OCI-LY7 (cell line): ENCODE results near the gene TLX3. TPM values are rescaled to one million over a fixed set of nuclear protein-coding genes. Genes with fewer than 3 reads are reported as not detected.

Experiments used
- BruUV-seq: library from RNA; stranded (reverse); fragments of 400-500 nt; replicated peaks from 2 replicates; lab custom pipeline; 2021; lab: Mats Ljungman, UMichigan
- CTCF ChIA-PET: fragments of 300-600 bp; sonication (Branson Sonifier 250); formaldehyde crosslinking; loops from one replicate; lab custom pipeline; 2022; ENCODE audit warnings: antibody characterized with exemption; ENCODE audit not compliant: unreplicated experiment; lab: Charles Lee
- POLR2A ChIA-PET: fragments of 300-600 bp; sonication (Branson Sonifier 250); formaldehyde crosslinking; loops from one replicate; lab custom pipeline; 2022; ENCODE audit warnings: antibody characterized with exemption; lab: Charles Lee
- DNase-seq: peaks from one replicate; pipeline ENCODE4 v3.0.0-alpha.2; 2015; ENCODE audit warnings: low spot score
- H2AFZ ChIP-seq: fragments of 200-600 bp; sonication (generic), shearing (Covaris generic); 2 replicates; pipeline ENCODE4 v1.6.1; 2014; ENCODE audit warnings: mild to moderate bottlenecking, antibody characterized with exemption, low read length, moderate library complexity
- H3K27ac ChIP-seq: fragments of 200-600 bp; sonication (generic); 2 replicates; pipeline ENCODE4 v1.5.1; 2014; ENCODE audit warnings: mixed run types, low read depth, mild to moderate bottlenecking, moderate library complexity, low read length, inconsistent platforms; ENCODE audit not compliant: poor library complexity, severe bottlenecking
- H3K36me3 ChIP-seq: fragments of 200-600 bp; sonication (generic); 2 replicates; pipeline ENCODE4 v1.6.1; 2014; ENCODE audit warnings: mild to moderate bottlenecking, antibody characterized with exemption, low read length, moderate library complexity, mixed read lengths; ENCODE audit not compliant: insufficient read depth
- H3K4me1 ChIP-seq: fragments of 200-600 bp; sonication (generic); 2 replicates; pipeline ENCODE4 v1.5.1; 2014; ENCODE audit warnings: mild to moderate bottlenecking, low read length; ENCODE audit not compliant: insufficient read depth, poor library complexity, severe bottlenecking
- H3K4me2 ChIP-seq: fragments of 200-600 bp; sonication (generic); 2 replicates; pipeline ENCODE4 v1.6.1; 2014; ENCODE audit warnings: mild to moderate bottlenecking, low read length
- H3K4me3 ChIP-seq: fragments of 200-600 bp; sonication (generic); 2 replicates; pipeline ENCODE4 v1.5.1; 2014; ENCODE audit warnings: mild to moderate bottlenecking, low read depth, low read length; ENCODE audit not compliant: poor library complexity, severe bottlenecking
- H3K79me2 ChIP-seq: fragments of 200-600 bp; sonication (generic); 2 replicates; pipeline ENCODE4 v1.6.1; 2016; ENCODE audit warnings: low read depth, mild to moderate bottlenecking, low read length, moderate library complexity, mixed read lengths; ENCODE audit not compliant: insufficient read depth
- H3K9me2 ChIP-seq: fragments of 200-600 bp; sonication (generic); 2 replicates; pipeline ENCODE4 v1.6.1; 2016; ENCODE audit warnings: mild to moderate bottlenecking, low read length, mixed read lengths; ENCODE audit not compliant: insufficient read depth
- H3K9me3 ChIP-seq: fragments of 200-600 bp; sonication (generic); 2 replicates; pipeline ENCODE4 v1.6.1; 2014; ENCODE audit warnings: mild to moderate bottlenecking, mixed run types, low read length, mixed read lengths
- H4K20me1 ChIP-seq: fragments of 200-600 bp; sonication (generic); 2 replicates; pipeline ENCODE4 v1.6.1; 2014; ENCODE audit warnings: mild to moderate bottlenecking, antibody characterized with exemption, low read length, moderate library complexity, mixed read lengths; ENCODE audit not compliant: insufficient read depth
- EZH2phosphoT487 ChIP-seq: fragments of 200-600 bp; sonication (generic); IDR thresholded peaks from 2 replicates; pipeline ENCODE4 v1.6.1; 2018; ENCODE audit warnings: low read depth, borderline replicate concordance, mild to moderate bottlenecking, mixed run types, antibody characterized with exemption, low read length, moderate library complexity, mixed read lengths
- intact Hi-C: fragments of 100-400 bp; cut with micrococcal nuclease; formaldehyde crosslinking; loops from one replicate; pipeline ENCODE4 v1.10.0; 2022; ENCODE audit not compliant: unreplicated experiment
- total RNA-seq, 2 experiments: library from RNA; depleted of rRNA in 1 of 2; stranded (reverse); fragments of >200 nt in 1 of 2; shearing (Covaris generic) in 1 of 2; gene quantifications; 2 replicates each; pipeline ENCODE4 v1.2.3, GENCODE V29; 2014 to 2022
- TF ChIP-seq, protein P1 (sequence below): fragments of 200-600 bp; sonication (generic); conservative IDR thresholded peaks from 2 replicates; pipeline ENCODE4 v1.5.1; 2014; ENCODE audit warnings: mild to moderate bottlenecking, antibody characterized with exemption, low read length, moderate library complexity, mixed read lengths

TLX3 gene
- total RNA-seq, 2 experiments from 2014 or later, result not detected

- Histone ChIP-seq H4K20me1 (no peaks in the 10 kb centered on the region), H3K4me1 (no peaks in the 10 kb centered on the region), H3K36me3 (no peaks in the 10 kb centered on the region), H3K9me2 (no peaks in the 10 kb centered on the region), H3K79me2 (no peaks in the 10 kb centered on the region), H2AFZ (no peak overlapping the region), H3K4me3 (no peak overlapping the region), H3K9me3 (no peaks in the 10 kb centered on the region), H3K27ac (no peak overlapping the region), H3K4me2 (no peak overlapping the region)
- no peak for DNase-seq
- TF ChIP-seq EZH2phosphoT487, result no peak
- TF ChIP-seq, protein P1, sequence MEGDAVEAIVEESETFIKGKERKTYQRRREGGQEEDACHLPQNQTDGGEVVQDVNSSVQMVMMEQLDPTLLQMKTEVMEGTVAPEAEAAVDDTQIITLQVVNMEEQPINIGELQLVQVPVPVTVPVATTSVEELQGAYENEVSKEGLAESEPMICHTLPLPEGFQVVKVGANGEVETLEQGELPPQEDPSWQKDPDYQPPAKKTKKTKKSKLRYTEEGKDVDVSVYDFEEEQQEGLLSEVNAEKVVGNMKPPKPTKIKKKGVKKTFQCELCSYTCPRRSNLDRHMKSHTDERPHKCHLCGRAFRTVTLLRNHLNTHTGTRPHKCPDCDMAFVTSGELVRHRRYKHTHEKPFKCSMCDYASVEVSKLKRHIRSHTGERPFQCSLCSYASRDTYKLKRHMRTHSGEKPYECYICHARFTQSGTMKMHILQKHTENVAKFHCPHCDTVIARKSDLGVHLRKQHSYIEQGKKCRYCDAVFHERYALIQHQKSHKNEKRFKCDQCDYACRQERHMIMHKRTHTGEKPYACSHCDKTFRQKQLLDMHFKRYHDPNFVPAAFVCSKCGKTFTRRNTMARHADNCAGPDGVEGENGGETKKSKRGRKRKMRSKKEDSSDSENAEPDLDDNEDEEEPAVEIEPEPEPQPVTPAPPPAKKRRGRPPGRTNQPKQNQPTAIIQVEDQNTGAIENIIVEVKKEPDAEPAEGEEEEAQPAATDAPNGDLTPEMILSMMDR, result no peak
- POLR2A ChIA-PET, result interaction anchor here (0.6 kb wide), 1 partner anchor 49 kb away, joined by 3 read pairs; no protein-coding TSS in a partner anchor
- CTCF ChIA-PET, result no interaction called here
- no TSS peak for BruUV-seq
- intact Hi-C loops, result no loop called here
These were observed 9.8 kb upstream of the TLX3 start for GRCh38 chr5:171299228-171299627.

- ChIA-PET POLR2A (interaction anchor here (0.7 kb wide), 1 partner anchor 18 kb away, joined by 3 read pairs; no protein-coding TSS in a partner anchor), CTCF (no interaction called here)
- Histone ChIP-seq H3K9me2 (no peaks in the 10 kb centered on the region), H3K4me2 (no peak overlapping the region), H3K4me1 (no peaks in the 10 kb centered on the region), H2AFZ (no peak overlapping the region), H3K36me3 (no peaks in the 10 kb centered on the region), H3K27ac (no peak overlapping the region), H3K79me2 (no peaks in the 10 kb centered on the region), H3K4me3 (no peak overlapping the region), H4K20me1 (no peaks in the 10 kb centered on the region), H3K9me3 (no peaks in the 10 kb centered on the region)
- BruUV-seq, result no TSS peak
- intact Hi-C loops, result no loop called here
- TF ChIP-seq, protein P1, result no peak
- TF ChIP-seq EZH2phosphoT487, result no peak
- no peak for DNase-seq
These were observed 9.2 kb upstream of the TLX3 start for GRCh38 chr5:171299851-171300250.

DNA sequence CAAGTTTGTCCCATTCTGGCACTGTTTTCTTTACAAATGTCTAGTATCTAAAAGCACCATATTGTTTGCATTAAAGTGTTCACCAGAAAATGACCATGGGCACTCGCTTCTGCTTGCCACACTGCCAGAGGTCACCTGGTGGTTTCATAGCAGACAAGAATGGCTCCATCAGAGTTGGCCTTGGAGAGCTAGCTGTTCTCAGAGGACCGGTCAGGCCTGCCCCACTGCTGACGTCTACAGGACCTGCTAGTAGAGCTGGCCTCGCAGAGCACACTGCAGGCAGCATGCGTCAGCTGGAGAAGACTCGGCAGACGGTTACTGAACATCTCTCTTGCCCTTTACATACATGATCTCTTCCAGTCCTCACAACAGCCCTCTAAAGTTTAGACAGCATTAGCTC lies 8.7 kb upstream of the TLX3 start:
- CTCF ChIA-PET, result no interaction called here

More for the DNA sequence above, 8.7 kb upstream of the TLX3 start:
- no peak for DNase-seq
- H3K9me3 ChIP-seq, result no peaks in the 10 kb centered on the region
- no peak overlapping the region for H3K4me2 ChIP-seq
- H3K4me3 ChIP-seq, result no peak overlapping the region
- H3K4me1 ChIP-seq, result no peaks in the 10 kb centered on the region
- H3K27ac ChIP-seq, result no peak overlapping the region
- no peak overlapping the region for H2AFZ ChIP-seq
- no peaks in the 10 kb centered on the region for H4K20me1 ChIP-seq
- TF ChIP-seq EZH2phosphoT487, result no peak
- TF ChIP-seq, protein P1, result no peak
- BruUV-seq, result no TSS peak
- no peaks in the 10 kb centered on the region for H3K79me2 ChIP-seq
- H3K9me2 ChIP-seq, result no peaks in the 10 kb centered on the region
- no peaks in the 10 kb centered on the region for H3K36me3 ChIP-seq
- POLR2A ChIA-PET, result interaction anchor here (0.7 kb wide), 1 partner anchor 19 kb away, joined by 3 read pairs; no protein-coding TSS in a partner anchor
- intact Hi-C loops, result no loop called here
